Right renal cortex interstitium (tissue), 3 donors: ENCODE data around the gene MYO7B. TPM values are rescaled to one million over a fixed set of nuclear protein-coding genes. Genes with fewer than 3 reads are reported as not detected.
"Not testable (repeated sequence)": the region's sequence is repeated elsewhere in the genome, so short reads cannot be mapped to it uniquely, and the experiment has no call there.

ENCODE experiments used
- DNase-seq, 3 donors: peaks; one replicate each; pipeline ENCODE4 v3.0.0-alpha.2; 2013; ENCODE audit warnings: low read depth in 3 of 3, low spot score in 2 of 3
- polyA plus RNA-seq, 3 donors: library from polyadenylated mRNA; unstranded; fragments of 120-200 nt; gene quantifications; one replicate each; pipeline ENCODE4 v1.2.1, GENCODE V29; 2013; ENCODE audit not compliant: insufficient read length in 3 of 3

MYO7B gene
- polyA plus RNA-seq, 3 donors, result 18.0 to 22.3 (median 19.9) TPM

GRCh38 chr2:127523269-127523939 lies 12.1 kb upstream of the MYO7B start:
- no peak for DNase-seq

DNA sequence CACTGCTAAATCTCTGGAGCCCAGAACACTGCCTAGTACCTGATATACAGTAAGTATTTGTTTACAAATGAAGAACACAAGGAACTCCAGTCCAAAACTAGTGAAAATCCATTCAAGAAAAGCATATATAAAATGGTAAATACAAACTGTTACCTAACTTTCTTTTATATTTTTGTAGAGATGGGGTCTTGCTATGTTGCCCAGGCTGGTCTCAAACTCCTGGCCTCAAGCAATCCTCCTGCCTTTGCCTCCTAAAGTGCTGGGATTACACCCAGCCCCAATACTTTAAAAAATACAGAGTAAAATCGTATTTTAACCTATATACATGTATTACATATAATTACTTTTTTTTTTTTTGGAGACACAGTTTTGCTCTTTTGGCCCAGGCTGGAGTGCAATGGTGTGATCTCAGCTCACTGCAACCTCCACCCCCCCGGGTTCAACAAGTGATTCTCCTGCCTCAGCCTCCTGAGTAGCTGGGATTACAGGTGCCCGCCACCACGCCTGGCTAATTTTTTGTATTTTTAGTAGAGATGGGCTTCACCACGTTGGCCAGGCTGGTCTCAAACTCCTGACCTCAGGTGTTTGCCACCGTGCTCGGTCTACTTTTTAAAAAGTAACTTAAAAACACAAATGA lies 11.2 kb upstream of the MYO7B start:
- not testable (repeated sequence) for DNase-seq

DNA sequence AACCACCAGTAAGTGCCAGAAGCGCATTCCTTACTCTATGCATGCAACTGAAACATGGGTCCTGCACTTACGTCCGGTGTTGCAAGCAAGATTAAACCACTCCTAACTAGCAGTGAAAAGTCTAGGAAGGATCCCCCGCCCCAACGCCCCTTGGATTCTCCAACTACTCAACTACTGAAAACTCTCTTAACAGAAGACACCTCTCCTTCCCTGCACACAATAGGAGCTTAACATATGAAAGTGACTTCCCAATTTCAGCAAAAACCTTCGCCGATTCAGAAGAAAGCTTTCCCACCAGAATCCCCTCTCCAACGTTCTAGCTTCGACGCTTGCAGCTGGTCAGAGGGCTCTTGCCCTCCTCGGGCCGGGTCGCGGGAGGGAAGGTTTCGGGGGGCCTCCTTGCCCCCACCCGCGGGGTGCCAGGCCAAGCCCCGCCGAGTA lies 9.8 kb upstream of the MYO7B start:
- DNase-seq, result peak in 1 of 3 donors; percentile 21

GRCh38 chr2:127526132-127527000 lies 9.1 kb upstream of the MYO7B start, which contains the start of gene IWS1:
Gene IWS1 (minus strand): TSS chr2:127526489. CDS start chr2:127526208, 281 bp downstream.
- peak; percentile 94 to 97 (median 95) for DNase-seq

- no peak for DNase-seq
Measured at GRCh38 chr2:127527001-127527804, 8.3 kb upstream of the MYO7B start.

- DNase-seq, result no peak
Measured at GRCh38 chr2:127528487-127528886, 7.0 kb upstream of the MYO7B start.

- not testable (repeated sequence) for DNase-seq
Measured at GRCh38 chr2:127529416-127529815, 6.1 kb upstream of the MYO7B start.

DNA sequence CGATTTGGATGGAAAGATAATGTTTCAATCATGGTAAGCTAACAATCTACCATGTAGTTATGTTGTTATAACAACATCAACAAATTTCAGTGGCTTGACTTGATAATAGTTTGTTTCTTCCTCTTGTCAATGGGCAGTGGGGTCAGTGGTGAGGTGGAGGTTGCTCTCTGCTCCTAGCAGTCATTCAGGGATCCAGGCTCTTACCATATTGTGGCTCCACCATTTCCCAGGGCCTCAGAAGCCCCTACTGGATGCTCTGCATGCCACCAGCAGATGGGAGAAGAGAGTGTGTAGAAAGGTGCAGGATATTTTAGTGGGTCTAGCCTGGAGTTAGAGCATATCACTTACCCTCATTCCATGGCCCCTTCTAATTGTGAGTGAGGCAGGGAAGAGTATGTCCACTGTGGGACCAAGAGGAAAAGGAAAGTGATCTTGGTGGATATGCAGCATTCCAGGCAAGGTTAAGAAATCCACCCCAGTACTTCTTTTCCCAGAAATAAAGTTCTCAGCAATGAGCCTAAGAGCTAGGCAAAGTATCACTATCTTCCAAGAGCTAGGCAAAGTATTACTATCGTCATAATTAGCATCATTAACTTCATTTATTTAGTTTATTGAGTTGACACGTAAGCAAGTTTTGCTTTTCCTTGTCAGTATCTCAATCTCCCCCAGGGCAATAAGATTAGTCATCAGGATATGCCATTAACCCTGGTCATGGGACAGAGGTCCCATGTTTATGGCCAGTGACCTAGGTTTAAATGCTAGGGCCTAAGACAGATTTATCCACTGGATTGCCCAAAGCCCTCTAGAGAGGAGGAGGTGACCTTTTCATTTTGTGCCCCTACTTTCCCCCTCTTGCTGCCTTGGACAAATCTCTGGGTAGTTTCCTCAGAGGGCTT lies 5.0 kb upstream of the MYO7B start:
- DNase-seq, result no peak

DNA sequence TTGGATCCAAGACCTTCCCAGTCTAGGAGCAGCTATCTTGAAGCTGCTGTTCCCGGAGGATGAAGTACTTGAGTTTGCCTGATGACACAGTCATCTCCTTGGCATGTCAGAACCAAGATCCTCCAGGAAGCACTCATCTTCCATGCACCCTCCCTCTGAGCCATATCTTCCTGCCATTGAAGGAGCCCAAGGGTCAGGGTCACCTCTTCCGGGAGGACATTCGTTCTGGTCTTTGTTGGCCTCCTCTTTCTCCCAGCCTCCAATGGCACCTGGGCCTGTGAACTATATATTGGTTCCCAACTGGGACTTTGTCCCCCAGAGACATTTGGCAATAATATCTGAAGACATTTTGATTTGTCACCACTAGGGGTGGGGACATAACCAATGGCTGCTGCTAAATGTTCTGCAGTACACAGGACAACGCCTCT lies 4.2 kb upstream of the MYO7B start:
- no peak for DNase-seq

GRCh38 chr2:127532296-127532695 lies 3.2 kb upstream of the MYO7B start:
- DNase-seq, result no peak

DNA sequence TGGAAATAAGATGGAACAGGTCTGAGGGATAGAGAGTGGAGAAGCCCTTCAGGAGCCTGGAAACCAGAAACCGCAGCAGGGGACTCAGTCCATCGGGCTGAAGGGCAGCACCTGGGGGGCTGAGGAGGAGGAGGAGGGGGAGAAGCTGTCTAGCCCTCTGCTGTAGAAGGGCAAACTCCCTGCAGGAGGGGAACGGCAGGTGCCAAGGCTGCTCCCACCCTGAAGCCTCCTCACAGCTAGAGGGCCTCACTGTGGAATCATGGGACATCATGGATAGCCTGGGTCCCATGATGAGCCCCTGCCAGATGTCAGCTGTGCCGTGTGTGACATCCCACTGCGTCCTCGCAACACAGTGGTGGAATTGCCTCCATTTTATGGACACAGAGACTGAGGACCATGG lies 435 bp downstream of the MYO7B start:
- DNase-seq, result no peak

GRCh38 chr2:127536707-127537541 lies 1.4 kb downstream of the MYO7B start:
- no peak for DNase-seq

GRCh38 chr2:127537644-127538043 lies 2.2 kb downstream of the MYO7B start:
- no peak for DNase-seq

- no peak for DNase-seq
Measured at GRCh38 chr2:127541809-127542208, 6.3 kb downstream of the MYO7B start.

DNA sequence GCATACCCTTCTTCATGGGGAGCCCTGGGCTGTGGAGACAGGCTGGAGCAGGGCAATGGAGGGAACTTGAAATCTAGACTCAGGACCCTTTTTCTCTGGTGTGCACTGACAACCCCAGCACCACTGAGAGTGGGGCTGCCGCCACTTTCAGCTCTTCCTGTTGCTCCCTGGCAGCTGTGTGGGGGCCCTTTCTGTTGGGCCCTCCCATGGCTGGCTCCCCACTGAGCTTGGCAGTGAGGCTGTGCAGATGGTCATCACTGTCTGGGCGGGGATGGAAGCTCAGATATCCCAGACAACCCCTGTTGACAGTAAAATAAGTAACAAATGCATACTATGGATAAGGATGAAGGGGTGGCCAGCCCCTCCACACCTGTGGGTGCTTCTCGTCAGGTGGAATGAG lies 6.7 kb downstream of the MYO7B start:
- DNase-seq, result no peak

DNA sequence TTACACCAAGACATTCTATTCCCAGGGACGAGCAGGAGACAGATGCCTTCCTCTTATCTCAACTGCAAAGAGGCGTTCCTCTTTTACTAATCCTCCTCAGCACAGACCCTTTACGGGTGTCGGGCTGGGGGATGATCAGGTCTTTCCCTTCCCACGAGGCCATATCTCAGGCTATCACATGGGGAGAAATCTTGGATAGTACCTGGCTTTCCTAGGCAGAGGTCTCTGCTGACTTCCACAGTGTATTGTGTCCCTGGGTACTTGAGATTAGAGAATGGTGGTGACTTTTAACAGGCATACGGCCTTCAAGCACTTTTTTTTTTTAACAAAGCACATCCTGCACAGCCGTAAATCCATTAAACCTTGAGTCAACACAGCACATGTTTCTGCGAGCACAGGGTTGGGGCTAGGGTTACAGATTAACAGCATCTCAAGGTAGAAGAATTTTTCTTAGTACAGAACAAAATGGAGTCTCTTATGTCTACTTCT lies 7.6 kb downstream of the MYO7B start:
- DNase-seq, result not testable (repeated sequence)

DNA sequence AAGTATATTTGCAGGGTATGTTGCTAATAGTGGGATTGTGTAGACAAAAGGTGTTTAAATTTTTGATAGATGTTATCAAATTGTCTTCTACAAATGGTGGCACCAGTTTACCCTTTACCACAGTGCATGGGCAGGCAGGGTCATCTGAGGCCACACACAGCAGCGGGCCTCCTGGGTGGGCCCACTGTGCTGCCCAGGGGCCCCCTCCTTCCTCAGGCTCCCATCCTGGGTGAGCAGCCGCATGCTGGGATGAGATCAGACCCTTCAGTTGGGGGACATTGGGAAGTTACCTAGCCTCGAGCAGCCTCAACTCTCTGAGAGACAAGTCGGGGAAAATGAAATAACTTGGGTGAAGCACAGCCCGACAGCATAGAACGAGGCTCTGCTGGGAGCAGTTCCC lies 9.7 kb downstream of the MYO7B start:
- no peak for DNase-seq

- no peak for DNase-seq
Measured at GRCh38 chr2:127545796-127546195, 10.3 kb downstream of the MYO7B start.
